GM12874 (cell line): Measurements from ENCODE around the gene MBD6.

Experiments used
- TF ChIP-seq, protein P1 (sequence below): IDR thresholded peaks from 2 replicates; pipeline ENCODE4 v1.5.1; 2011; ENCODE audit warnings: low read depth, mild to moderate bottlenecking, control low read depth, low read length, moderate library complexity; ENCODE audit not compliant: insufficient read depth

The MBD6 gene

DNA sequence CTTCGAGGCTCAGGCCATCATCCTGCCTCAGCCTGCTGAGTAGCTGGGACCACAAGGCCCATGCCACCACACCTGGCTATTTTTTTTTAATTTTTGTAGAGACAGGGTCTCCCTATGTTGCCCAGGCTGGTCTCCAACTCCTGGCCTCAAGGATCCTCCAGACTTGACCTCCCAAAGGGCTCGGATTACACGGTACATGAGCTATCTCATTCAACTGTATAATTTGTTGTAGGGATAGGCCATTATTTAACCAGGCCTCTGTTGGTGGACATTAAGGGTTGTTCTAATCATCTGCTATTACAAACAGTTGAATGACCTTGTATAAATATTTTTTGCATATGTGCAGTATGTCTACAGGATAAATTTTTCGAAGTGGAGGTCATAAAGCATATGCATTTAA is 36.2 kb downstream of the MBD6 start:
- TF ChIP-seq, protein P1, sequence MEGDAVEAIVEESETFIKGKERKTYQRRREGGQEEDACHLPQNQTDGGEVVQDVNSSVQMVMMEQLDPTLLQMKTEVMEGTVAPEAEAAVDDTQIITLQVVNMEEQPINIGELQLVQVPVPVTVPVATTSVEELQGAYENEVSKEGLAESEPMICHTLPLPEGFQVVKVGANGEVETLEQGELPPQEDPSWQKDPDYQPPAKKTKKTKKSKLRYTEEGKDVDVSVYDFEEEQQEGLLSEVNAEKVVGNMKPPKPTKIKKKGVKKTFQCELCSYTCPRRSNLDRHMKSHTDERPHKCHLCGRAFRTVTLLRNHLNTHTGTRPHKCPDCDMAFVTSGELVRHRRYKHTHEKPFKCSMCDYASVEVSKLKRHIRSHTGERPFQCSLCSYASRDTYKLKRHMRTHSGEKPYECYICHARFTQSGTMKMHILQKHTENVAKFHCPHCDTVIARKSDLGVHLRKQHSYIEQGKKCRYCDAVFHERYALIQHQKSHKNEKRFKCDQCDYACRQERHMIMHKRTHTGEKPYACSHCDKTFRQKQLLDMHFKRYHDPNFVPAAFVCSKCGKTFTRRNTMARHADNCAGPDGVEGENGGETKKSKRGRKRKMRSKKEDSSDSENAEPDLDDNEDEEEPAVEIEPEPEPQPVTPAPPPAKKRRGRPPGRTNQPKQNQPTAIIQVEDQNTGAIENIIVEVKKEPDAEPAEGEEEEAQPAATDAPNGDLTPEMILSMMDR, result no peak

DNA sequence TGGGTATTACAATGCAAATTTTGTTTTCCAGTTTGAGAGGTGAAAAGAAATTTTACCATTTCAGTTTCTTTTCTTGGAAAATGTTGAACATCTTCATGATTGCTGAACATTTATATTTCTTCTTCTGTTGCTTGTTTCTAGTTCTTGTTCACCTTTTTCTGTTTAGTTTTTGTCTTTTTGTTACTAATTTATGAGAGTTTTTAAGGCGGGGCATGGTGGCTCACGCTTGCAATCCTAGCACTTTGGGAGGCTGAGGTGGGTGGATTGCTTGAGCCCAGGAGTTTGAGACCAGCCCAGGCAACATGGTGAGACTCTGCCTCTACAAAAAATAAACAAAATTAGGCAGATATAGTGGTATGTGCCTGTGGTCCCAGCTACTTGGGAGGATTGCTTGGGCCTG is 37.9 kb downstream of the MBD6 start:
- TF ChIP-seq, protein P1, result no peak

DNA sequence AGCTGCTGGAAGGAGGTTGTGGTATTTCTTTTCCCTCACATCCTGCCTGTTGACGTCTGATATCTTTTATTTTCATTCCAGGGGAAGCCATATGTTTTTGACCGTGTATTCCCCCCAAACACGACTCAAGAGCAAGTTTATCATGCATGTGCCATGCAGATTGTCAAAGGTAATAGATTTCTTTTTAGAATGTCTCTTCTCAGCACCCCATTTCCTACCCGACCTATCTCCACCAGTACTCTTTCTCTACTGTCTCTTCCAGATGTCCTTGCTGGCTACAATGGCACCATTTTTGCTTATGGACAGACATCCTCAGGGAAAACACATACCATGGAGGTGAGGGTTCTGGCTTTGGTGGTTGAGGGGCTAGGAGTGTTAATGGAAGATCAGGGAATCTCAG is 40.7 kb downstream of the MBD6 start:
- TF ChIP-seq, protein P1, result no peak

DNA sequence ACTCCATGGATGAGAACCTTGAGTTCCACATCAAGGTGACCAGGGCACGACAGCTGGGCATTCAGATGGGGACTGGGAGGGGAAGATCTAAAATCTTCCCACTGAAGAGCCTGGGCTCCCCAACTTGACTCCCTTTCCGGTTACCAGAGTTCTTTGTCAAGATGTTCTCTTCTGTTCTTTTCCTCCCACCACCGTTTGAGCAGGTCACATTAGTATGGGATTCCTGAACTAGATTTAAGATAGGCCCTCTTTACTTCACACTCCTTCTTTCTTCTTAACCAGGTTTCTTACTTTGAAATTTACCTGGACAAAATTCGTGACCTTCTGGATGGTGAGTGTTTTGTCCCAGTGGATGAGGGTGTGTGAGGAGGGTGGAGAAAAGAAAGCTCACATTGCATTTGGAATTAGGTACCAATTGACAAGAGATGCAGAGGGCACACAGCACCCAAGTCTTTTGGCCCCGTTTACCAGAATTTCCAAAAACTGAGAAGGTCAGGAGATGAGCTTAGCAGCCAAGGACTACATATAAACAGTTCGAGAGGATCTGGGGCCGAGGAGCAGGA is 41.6 kb downstream of the MBD6 start:
- TF ChIP-seq, protein P1, result no peak

DNA sequence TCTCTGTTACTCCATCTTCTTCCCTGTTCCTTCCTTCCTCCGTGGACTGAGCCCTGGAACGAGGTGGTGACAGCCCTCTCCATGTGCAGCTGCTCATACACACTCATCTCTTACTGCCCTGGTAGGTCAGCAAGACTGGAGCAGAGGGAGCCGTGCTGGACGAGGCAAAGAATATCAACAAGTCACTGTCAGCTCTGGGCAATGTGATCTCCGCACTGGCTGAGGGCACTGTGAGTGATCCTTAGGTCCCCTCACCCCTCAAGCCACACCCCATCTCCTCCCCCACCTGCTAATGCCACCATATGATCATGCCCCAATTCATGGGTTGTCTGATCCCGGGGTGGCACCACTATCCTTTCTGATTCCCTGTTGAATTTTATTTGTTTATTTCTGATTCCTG is 46.2 kb downstream of the MBD6 start:
- TF ChIP-seq, protein P1, result no peak

DNA sequence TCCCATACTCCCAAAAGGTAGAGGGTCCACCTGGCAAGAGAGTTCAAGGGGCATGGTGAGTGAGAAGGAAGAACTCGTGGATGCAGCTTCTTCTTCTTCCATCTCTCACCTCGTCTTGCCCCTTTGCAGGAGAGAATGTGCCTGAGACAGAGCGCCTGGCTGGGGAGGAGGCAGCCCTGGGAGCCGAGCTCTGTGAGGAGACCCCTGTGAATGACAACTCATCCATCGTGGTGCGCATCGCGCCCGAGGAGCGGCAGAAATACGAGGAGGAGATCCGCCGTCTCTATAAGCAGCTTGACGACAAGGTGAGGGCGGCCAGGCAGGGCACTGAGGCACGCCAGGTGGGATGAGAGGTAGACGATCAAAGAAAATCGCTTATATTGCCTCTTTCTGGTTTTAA is 47.2 kb downstream of the MBD6 start:
- TF ChIP-seq, protein P1, result no peak

DNA sequence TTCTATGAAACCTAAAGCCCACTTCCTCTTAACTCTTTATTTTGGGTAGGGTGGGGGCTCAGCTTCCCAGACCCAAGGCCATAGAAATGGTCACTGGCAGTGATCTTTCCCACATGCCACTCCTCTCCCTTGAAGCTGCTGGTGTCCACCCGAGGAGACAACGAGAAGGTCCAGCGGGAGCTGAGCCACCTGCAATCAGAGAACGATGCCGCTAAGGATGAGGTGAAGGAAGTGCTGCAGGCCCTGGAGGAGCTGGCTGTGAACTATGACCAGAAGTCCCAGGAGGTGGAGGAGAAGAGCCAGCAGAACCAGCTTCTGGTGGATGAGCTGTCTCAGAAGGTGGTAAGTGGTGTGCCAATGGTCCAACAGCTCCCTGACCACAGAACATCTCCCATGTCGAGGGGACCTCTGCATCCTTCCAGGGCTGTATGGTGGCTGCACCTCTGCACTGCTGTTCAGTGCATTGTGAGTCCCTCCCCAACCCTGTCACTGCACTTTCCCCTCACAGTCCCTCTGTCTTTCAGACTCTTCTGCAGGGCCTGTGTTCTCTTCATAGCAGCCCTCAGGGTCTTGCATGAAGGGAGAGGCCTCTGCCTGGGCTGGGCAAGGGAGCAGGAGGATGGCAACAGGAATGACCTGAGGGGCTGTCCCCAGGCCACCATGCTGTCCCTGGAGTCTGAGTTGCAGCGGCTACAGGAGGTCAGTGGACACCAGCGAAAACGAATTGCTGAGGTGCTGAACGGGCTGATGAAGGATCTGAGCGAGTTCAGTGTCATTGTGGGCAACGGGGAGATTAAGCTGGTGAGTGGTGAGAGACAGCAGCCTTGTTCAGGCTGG is 49.5 kb downstream of the MBD6 start:
- TF ChIP-seq, protein P1, result no peak
